Astrocyte of the cerebellum (primary cell): ENCODE results near the gene ACAD10.

Source experiments
- DNase-seq: peaks from one replicate; pipeline ENCODE4 v3.0.0-alpha.2; 2011; ENCODE audit warnings: low read depth
- H3K4me3 ChIP-seq: 2 replicates; pipeline ENCODE4 v1.5.1; 2011; ENCODE audit warnings: mild to moderate bottlenecking, low read depth, low read length, moderate library complexity
- CTCF ChIP-seq: IDR thresholded peaks from 2 replicates; pipeline ENCODE4 v1.5.1; 2012; ENCODE audit warnings: low read length, low read depth, moderate library complexity, mild to moderate bottlenecking; ENCODE audit errors: missing control alignments
- in situ Hi-C: cut with HindIII; loops from 2 replicates; pipeline ENCODE4 v1.10.0; 2017; ENCODE audit warnings: low sequenced_read_pairs

The ACAD10 gene

DNA sequence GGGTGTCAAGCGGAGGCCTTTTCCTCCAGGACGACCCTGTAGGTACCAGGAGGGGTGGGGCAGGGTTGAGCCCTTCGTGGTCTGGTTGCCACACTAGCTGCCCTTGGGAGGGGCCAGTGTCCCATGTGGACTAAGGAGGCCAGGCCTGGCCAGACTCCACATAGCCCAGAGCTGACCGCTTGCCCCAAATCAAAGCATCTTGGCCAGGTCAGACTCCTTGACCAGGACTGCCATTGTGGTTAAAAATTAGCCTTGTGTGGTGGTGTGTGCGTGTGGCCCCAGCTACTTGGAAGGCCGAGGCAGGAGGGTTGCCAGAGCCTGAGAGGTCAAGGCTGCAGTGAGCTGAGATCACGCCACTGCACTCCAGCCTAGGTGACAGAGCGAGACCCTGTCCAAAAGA is 105.7 kb downstream of the ACAD10 start:
- DNase-seq, result no peak
- in situ Hi-C loops, result no loop called here
- H3K4me3 ChIP-seq, result no peak overlapping the region
- TF ChIP-seq CTCF, result no peak

DNA sequence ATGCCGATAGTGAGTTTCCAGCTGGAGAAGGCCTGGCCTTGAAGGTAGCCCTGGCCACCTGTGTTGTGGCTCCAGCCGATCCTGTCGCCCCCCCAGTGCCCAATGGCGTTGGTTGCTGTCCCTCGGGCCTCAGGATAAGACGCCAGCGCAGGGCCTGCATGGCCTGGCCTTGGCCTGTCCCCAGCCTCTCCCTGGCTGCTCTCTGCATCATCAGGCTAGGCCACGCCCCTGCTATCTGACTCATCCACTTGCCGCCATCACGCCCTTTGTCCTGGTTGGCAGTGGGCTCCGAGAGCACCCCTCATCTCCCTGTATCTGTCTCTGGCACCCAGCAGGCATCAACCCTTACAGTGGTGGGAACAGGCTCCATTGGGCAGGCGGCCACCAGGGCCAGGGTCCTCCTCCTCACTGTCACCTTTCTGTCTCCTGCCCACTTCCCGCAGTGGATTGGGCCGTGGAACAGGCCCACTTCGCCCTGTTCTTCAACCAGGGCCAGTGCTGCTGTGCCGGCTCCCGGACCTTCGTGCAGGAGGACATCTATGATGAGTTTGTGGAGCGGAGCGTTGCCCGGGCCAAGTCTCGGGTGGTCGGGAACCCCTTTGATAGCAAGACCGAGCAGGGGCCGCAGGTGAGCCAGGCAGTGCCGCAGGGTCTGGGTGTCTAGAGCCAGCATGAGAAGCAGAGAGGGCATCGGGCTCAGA is 106.5 kb downstream of the ACAD10 start:
- no peak overlapping the region for H3K4me3 ChIP-seq
- no peak for TF ChIP-seq CTCF
- in situ Hi-C loops, result no loop called here
- DNase-seq, result no peak

DNA sequence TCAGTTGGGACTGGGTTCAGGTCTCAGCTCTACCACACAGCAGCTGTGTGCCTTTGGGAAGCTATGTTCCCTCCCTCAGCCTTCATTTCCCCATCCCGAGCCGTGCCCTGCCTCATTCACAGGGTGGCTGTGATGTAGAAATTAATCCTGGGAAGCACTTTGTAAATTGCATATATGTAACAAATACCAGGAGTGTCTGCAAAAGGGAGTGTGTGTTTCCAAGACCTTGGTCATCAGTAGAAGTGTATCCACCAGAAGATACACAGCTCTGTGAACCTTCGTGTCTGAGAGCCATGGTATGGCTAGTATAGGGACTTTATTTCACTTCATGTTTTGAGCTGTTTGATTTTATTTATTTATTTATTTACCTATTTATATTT is 107.0 kb downstream of the ACAD10 start:
- in situ Hi-C loops, result no loop called here
- TF ChIP-seq CTCF, result no peak
- H3K4me3 ChIP-seq, result no peak overlapping the region
- DNase-seq, result no peak

DNA sequence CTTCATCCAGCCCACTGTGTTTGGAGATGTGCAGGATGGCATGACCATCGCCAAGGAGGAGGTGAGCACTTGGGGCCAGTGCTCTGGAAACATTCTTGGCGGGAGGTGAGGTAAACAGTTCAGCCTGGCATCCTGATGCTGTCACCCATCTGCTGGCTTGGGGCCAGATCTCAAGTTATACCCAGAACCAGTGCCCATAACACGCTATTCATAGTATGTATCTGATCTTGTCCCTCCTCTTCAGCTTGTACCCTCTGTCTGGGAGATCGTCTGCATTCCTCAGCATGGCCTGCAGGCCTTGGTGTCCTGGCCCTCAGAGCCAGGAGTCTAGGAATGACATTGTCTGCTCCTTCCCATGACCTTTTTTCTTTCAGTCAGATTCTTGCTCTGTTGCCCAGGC is 112.3 kb downstream of the ACAD10 start:
- no peak overlapping the region for H3K4me3 ChIP-seq
- TF ChIP-seq CTCF, result no peak
- in situ Hi-C loops, result no loop called here
- DNase-seq, result no peak

DNA sequence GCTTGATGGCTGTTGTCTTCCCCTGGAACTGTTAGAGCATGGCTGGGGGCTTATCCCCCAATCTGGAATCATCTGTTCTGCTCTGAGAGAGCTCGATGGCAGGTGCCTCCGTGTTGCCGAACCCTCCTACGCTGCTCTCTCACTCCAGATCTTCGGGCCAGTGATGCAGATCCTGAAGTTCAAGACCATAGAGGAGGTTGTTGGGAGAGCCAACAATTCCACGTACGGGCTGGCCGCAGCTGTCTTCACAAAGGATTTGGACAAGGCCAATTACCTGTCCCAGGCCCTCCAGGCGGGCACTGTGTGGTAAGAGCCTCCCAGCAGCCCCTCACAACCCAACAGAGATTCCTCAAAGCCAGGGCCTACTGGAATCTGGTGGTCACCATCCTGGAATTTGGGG is 113.9 kb downstream of the ACAD10 start:
- no peak overlapping the region for H3K4me3 ChIP-seq
- no peak for DNase-seq
- in situ Hi-C loops, result no loop called here
- no peak for TF ChIP-seq CTCF

GRCh38 chr12:111803038-111803626 is 117.3 kb downstream of the ACAD10 start:
- no peak overlapping the region for H3K4me3 ChIP-seq
- DNase-seq, result no peak
- TF ChIP-seq CTCF, result no peak
- in situ Hi-C loops, result no loop called here
